Measurements from ENCODE around the gene FANCB. TPM values are rescaled to one million over a fixed set of nuclear protein-coding genes. Genes with fewer than 3 reads are reported as not detected.

Gene FANCB
- total RNA-seq, 2 experiments from 2014 or later: 1.5 to 1.6 TPM

DNA sequence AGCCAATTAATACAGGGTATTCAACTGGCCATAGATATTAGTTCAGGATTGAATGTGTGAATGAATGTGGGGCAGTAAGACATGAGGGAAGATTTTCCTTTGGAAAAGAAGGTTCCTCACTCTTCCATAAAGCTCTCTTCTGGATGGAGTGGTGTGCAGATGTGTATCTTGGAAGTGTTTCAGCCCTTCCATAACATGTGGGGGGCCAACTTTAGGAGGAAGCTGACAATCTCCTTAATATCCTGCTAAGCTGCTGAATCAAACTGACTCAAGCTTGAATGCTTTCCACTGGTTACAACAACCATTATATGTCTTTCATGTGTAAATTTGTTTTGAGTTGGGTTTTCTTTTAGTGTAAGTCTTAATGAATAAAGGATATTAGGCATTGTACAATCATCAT, 40.3 kb downstream of the FANCB start:
- TF ChIP-seq, protein P1, sequence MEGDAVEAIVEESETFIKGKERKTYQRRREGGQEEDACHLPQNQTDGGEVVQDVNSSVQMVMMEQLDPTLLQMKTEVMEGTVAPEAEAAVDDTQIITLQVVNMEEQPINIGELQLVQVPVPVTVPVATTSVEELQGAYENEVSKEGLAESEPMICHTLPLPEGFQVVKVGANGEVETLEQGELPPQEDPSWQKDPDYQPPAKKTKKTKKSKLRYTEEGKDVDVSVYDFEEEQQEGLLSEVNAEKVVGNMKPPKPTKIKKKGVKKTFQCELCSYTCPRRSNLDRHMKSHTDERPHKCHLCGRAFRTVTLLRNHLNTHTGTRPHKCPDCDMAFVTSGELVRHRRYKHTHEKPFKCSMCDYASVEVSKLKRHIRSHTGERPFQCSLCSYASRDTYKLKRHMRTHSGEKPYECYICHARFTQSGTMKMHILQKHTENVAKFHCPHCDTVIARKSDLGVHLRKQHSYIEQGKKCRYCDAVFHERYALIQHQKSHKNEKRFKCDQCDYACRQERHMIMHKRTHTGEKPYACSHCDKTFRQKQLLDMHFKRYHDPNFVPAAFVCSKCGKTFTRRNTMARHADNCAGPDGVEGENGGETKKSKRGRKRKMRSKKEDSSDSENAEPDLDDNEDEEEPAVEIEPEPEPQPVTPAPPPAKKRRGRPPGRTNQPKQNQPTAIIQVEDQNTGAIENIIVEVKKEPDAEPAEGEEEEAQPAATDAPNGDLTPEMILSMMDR (IDR thresholded peaks at IDR 0.05): no peak
- no peaks in the 10 kb centered on the region for H3K27me3 Mint-ChIP-seq
- no peak for DNase-seq
- H3K27ac Mint-ChIP-seq: no peak overlapping the region
- ATAC-seq (ENCODE audit: poor library complexity): no peak
- Histone ChIP-seq H3K4me3 (ENCODE audit: low read length) (no peak overlapping the region), H3K27me3 (ENCODE audit: control insufficient read depth in 1 of 2, insufficient read depth in 2 of 2, low read length in 2 of 2) (no peaks in the 10 kb centered on the region), H3K36me3 (ENCODE audit: insufficient read depth, low read length) (no peaks in the 10 kb centered on the region), H3K27ac (ENCODE audit: low read depth in 1 of 2, low read length in 2 of 2) (no peak overlapping the region), H3K4me1 (ENCODE audit: insufficient read depth, low read length) (no peaks in the 10 kb centered on the region), H3K9me3 (ENCODE audit: control insufficient read depth in 1 of 2, insufficient read depth in 1 of 2, low read length in 2 of 2) (no peaks in the 10 kb centered on the region)
- H3K9me3 Mint-ChIP-seq: peaks cover 3% of the 10 kb centered on the region
- POLR2A ChIA-PET: no interaction called here
- peaks cover 13% of the 10 kb centered on the region for H3K36me3 Mint-ChIP-seq (ENCODE audit: low read depth)
- H3K4me1 Mint-ChIP-seq (ENCODE audit: low read depth): no peaks in the 10 kb centered on the region
- intact Hi-C loops (cut with DNase I, micrococcal nuclease): no loop called here
- CTCF ChIA-PET: no interaction called here
- no peak overlapping the region for H3K4me3 Mint-ChIP-seq

- ChIA-PET CTCF (no interaction called here), POLR2A (no interaction called here)
- H3K4me3 ChIP-seq (ENCODE audit: low read length): no peak overlapping the region
- Mint-ChIP-seq H3K9me3 (peaks cover 3% of the 10 kb centered on the region), H3K27ac (no peak overlapping the region), H3K4me1 (ENCODE audit: low read depth) (no peaks in the 10 kb centered on the region), H3K4me3 (no peak overlapping the region), H3K27me3 (no peaks in the 10 kb centered on the region), H3K36me3 (ENCODE audit: low read depth) (peaks cover 13% of the 10 kb centered on the region)
- no peaks in the 10 kb centered on the region for H3K9me3 ChIP-seq (ENCODE audit: control insufficient read depth in 1 of 2, insufficient read depth in 1 of 2, low read length in 2 of 2)
- TF ChIP-seq, protein P1 (IDR thresholded peaks at IDR 0.05): no peak
- no peaks in the 10 kb centered on the region for H3K36me3 ChIP-seq (ENCODE audit: insufficient read depth, low read length)
- no peak for ATAC-seq (ENCODE audit: poor library complexity)
- H3K27ac ChIP-seq (ENCODE audit: low read depth in 1 of 2, low read length in 2 of 2): no peak overlapping the region
- no peaks in the 10 kb centered on the region for H3K4me1 ChIP-seq (ENCODE audit: insufficient read depth, low read length)
- intact Hi-C loops (cut with DNase I, micrococcal nuclease): no loop called here
- DNase-seq: no peak
- H3K27me3 ChIP-seq (ENCODE audit: control insufficient read depth in 1 of 2, insufficient read depth in 2 of 2, low read length in 2 of 2): no peaks in the 10 kb centered on the region
These were observed 40.7 kb downstream of the FANCB start for GRCh38 chrX:14832151-14832550.

DNA sequence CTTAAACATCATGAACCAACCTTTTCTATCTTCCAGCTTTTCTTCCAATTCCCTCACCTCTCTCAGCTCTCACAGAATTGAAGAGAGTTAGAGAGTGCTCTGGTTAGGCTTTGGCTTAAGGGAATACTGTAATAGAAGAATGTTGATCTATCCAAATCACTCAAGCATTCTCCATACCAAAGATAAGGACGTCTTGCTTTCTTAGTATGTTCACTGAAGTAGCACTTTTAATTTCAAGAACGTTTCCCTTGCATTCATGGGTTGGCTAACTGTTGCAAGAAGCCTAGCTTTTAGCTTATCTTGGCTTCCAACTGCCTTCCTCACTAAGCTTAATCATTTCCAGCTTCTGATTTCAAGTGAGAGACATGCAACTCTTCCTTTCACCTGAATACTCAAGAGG, 43.2 kb downstream of the FANCB start:
- intact Hi-C loops (cut with DNase I, micrococcal nuclease): no loop called here
- ChIA-PET POLR2A (no interaction called here), CTCF (no interaction called here)
- no peak for DNase-seq
- Mint-ChIP-seq H3K4me3 (no peak overlapping the region), H3K9me3 (peaks cover 3% of the 10 kb centered on the region), H3K27ac (no peak overlapping the region), H3K36me3 (ENCODE audit: low read depth) (no peaks in the 10 kb centered on the region), H3K4me1 (ENCODE audit: low read depth) (no peaks in the 10 kb centered on the region), H3K27me3 (no peaks in the 10 kb centered on the region)
- H3K27me3 ChIP-seq (ENCODE audit: control insufficient read depth in 1 of 2, insufficient read depth in 2 of 2, low read length in 2 of 2): no peaks in the 10 kb centered on the region
- no peaks in the 10 kb centered on the region for H3K4me1 ChIP-seq (ENCODE audit: insufficient read depth, low read length)
- H3K9me3 ChIP-seq (ENCODE audit: control insufficient read depth in 1 of 2, insufficient read depth in 1 of 2, low read length in 2 of 2): no peaks in the 10 kb centered on the region
- no peak for ATAC-seq (ENCODE audit: poor library complexity)
- no peaks in the 10 kb centered on the region for H3K36me3 ChIP-seq (ENCODE audit: insufficient read depth, low read length)
- no peak overlapping the region for H3K27ac ChIP-seq (ENCODE audit: low read depth in 1 of 2, low read length in 2 of 2)
- TF ChIP-seq, protein P1 (IDR thresholded peaks at IDR 0.05): no peak
- no peak overlapping the region for H3K4me3 ChIP-seq (ENCODE audit: low read length)
